ENCODE measurements around the gene GDF9.
"Not testable (repeated sequence)": the region's sequence is repeated elsewhere in the genome, so short reads cannot be mapped to it uniquely, and the experiment has no call there.

GDF9 gene

GRCh38 chr5:132872788-132873118, 6.5 kb upstream of the GDF9 start:
- no peak for DNase-seq

- no peak for DNase-seq
Observed at GRCh38 chr5:132871459-132872284, 5.4 kb upstream of the GDF9 start.

GRCh38 chr5:132870801-132871200, 4.5 kb upstream of the GDF9 start:
- DNase-seq: no peak

- no peak for DNase-seq
Observed at GRCh38 chr5:132868754-132869153, 2.5 kb upstream of the GDF9 start.

- DNase-seq: no peak
Observed at GRCh38 chr5:132867046-132867451, 780 bp upstream of the GDF9 start.

GRCh38 chr5:132865668-132866341, 464 bp downstream of the GDF9 start:
- DNase-seq: no peak

GRCh38 chr5:132860742-132861141, 5.5 kb downstream of the GDF9 start:
- no peak for DNase-seq

GRCh38 chr5:132859889-132860437, 6.3 kb downstream of the GDF9 start:
- no peak for DNase-seq

GRCh38 chr5:132856011-132856410, 10.3 kb downstream of the GDF9 start:
- DNase-seq: no peak

GRCh38 chr5:132854992-132855391, 11.3 kb downstream of the GDF9 start:
- not testable (repeated sequence) for DNase-seq

- DNase-seq: no peak
Observed at GRCh38 chr5:132854301-132854700, 12.0 kb downstream of the GDF9 start.

- no peak for DNase-seq
Observed at GRCh38 chr5:132853790-132854189, 12.5 kb downstream of the GDF9 start.

- no peak for DNase-seq
Observed at GRCh38 chr5:132853323-132853722, 12.9 kb downstream of the GDF9 start.

GRCh38 chr5:132850066-132850465, 16.2 kb downstream of the GDF9 start:
- no peak for DNase-seq

- no peak for DNase-seq
Observed at GRCh38 chr5:132849347-132849746, 16.9 kb downstream of the GDF9 start.

- no peak for DNase-seq
Observed at GRCh38 chr5:132848270-132848669, 18.0 kb downstream of the GDF9 start.

GRCh38 chr5:132841305-132841704, 25.0 kb downstream of the GDF9 start:
- DNase-seq: no peak

GRCh38 chr5:132840896-132841295, 25.4 kb downstream of the GDF9 start:
- DNase-seq: no peak

GRCh38 chr5:132840313-132840712, 26.0 kb downstream of the GDF9 start:
- no peak for DNase-seq

- DNase-seq: no peak
Observed at GRCh38 chr5:132839426-132840301, 26.6 kb downstream of the GDF9 start.

- DNase-seq: no peak
Observed at GRCh38 chr5:132838516-132839282, 27.6 kb downstream of the GDF9 start.

- DNase-seq: no peak
Observed at GRCh38 chr5:132837868-132838267, 28.4 kb downstream of the GDF9 start.
